Spleen (tissue), 11 donors: Measurements from ENCODE around the gene RPLP2. TPM values are rescaled to one million over a fixed set of nuclear protein-coding genes. Genes with fewer than 3 reads are reported as not detected.

Source experiments
- DNase-seq: peaks from one replicate; pipeline ENCODE4 v3.0.0-alpha.2; 2020
- H3K27ac ChIP-seq, 8 donors: fragments of 200-600 bp; sonication (generic) in 7 of 8; 1 replicate in 4 of 8; 2 replicates in 4 of 8; pipeline versions ENCODE4 v1.5.0 to v1.8.0; 2016 to 2021; ENCODE audit warnings: inconsistent platforms in 4 of 8, mild to moderate bottlenecking in 4 of 8, moderate library complexity in 1 of 8
- H3K27me3 ChIP-seq, 7 donors: fragments of 200-600 bp; sonication (generic) in 6 of 7; replicated peaks in 1 of 7; 1 replicate in 4 of 7; 2 replicates in 3 of 7; pipeline versions ENCODE4 v1.5.0 to v1.8.0; 2016 to 2021; ENCODE audit warnings: inconsistent platforms in 3 of 7, mild to moderate bottlenecking in 1 of 7
- H3K36me3 ChIP-seq, 6 donors: fragments of 200-600 bp; sonication (generic) in 5 of 6; 1 replicate in 4 of 6; 2 replicates in 2 of 6; pipeline versions ENCODE4 v1.5.0 to v1.8.0; 2016 to 2021; ENCODE audit warnings: inconsistent platforms in 2 of 6
- H3K4me1 ChIP-seq, 6 donors: fragments of 200-600 bp; sonication (generic) in 5 of 6; 1 replicate in 3 of 6; 2 replicates in 3 of 6; pipeline versions ENCODE4 v1.5.0 to v1.8.0; 2016 to 2021; ENCODE audit warnings: inconsistent platforms in 3 of 6
- H3K4me3 ChIP-seq, 8 donors: fragments of 200-600 bp; sonication (generic) in 7 of 8; 1 replicate in 4 of 8; 2 replicates in 4 of 8; pipeline versions ENCODE4 v1.5.0 to v1.8.0; 2016 to 2021; ENCODE audit warnings: inconsistent platforms in 4 of 8, mild to moderate bottlenecking in 4 of 8, moderate library complexity in 2 of 8
- H3K9me3 ChIP-seq, 8 donors: fragments of 200-600 bp; sonication (generic) in 7 of 8; 1 replicate in 4 of 8; 2 replicates in 4 of 8; pipeline versions ENCODE4 v1.5.0 to v1.8.0; 2016 to 2021; ENCODE audit warnings: inconsistent platforms in 4 of 8
- CTCF ChIP-seq, 11 experiments: fragments of 200-600 bp in 7 of 11; fragments of 450-650 bp in 4 of 11; sonication (generic) in 4 of 11; IDR thresholded peaks in 8 of 11; conservative IDR thresholded peaks in 3 of 11; 1 replicate in 7 of 11; 2 replicates in 4 of 11; pipeline versions ENCODE4 v1.4.0 to v1.8.0; 2016 to 2021; ENCODE audit warnings: antibody characterized with exemption in 11 of 11, inconsistent platforms in 4 of 11, mild to moderate bottlenecking in 1 of 11
- POLR2A ChIP-seq, 3 donors: fragments of 450-650 bp; IDR thresholded peaks; one replicate each; pipeline ENCODE4 v1.5.1; 2017; ENCODE audit warnings: antibody characterized with exemption in 3 of 3, mild to moderate bottlenecking in 1 of 3
- POLR2AphosphoS5 ChIP-seq, 3 donors: sonication (generic); formaldehyde crosslinking; IDR thresholded peaks; one replicate each; pipeline ENCODE4 v1.5.1; 2017; ENCODE audit warnings: antibody characterized with exemption in 3 of 3
- WGBS, 5 donors: extraction: QIAGEN DNeasy Blood & Tissue Kit in 3 of 5; methylation state at CpG; one replicate each; pipeline versions ENCODE4 v1.1.5 to v1.1.7; 2013 to 2018; 5-methylcytosine and 5-hydroxymethylcytosine counted together
- intact Hi-C: fragments of 100-400 bp; cut with DNase I; formaldehyde crosslinking; loops from one replicate; pipeline ENCODE4 v1.15.0; 2023; ENCODE audit warnings: low total_unique reads
- polyA plus RNA-seq, 3 donors: library from polyadenylated mRNA; stranded (reverse); fragments of 200-250 nt; gene quantifications; one replicate each; pipeline ENCODE4 v1.2.1, GENCODE V29; 2013
- total RNA-seq, 7 donors: library from RNA; depleted of rRNA in 3 of 7; stranded (reverse); fragments of >200 nt in 3 of 7; fragmentation: NEBNext Ultra II Directional in 4 of 7; extraction: Animal tissue kit (Norgen Biotek cat#: 25700) in 4 of 7; gene quantifications; one replicate each; pipeline versions ENCODE4 v1.1.0 to v1.2.1, GENCODE V29; 2016 to 2021
- donor health status: healthy with polysubstance abuse.
- donor health status: DM: no; HTN: no; CAD: no; lungs with moderate emphysema.
- donor health status: DM: no; HTN: no; CAD: no.
- donor health status: Bipolar disorder and iron deficiency.
- donor health status: healthy.
- donor health status: DM: no; HTN: no; CAD: no.
- donor health status: DM: yes; HTN: yes; CAD: no.

RPLP2 gene
- total and polyA plus RNA-seq, 10 donors = 514 to 3,944 (median 2,380) TPM

GRCh38 chr11:789943-790342 is 19.8 kb upstream of the RPLP2 start, which contains the start of gene CEND1:
Gene CEND1 (minus strand): TSS chr11:790090. CDS start chr11:788576, 1,514 bp downstream.
- intact Hi-C loops = no loop called here
- Histone ChIP-seq H3K4me1 (peaks cover 0 to 38% (median 22%) of the 10 kb centered on the region in 6 donors), H3K4me3 (peak within 1 kb of the TSS in 1 of 8 donors; percentile 51), H3K27me3 (peaks cover 0 to 36% (median 26%) of the 10 kb centered on the region in 7 donors), H3K27ac (no peak within 1 kb of the TSS), H3K9me3 (no peaks in the 10 kb centered on the region), H3K36me3 (peaks cover 0 to 42% (median 25%) of the 10 kb centered on the region in 6 donors)
- DNase-seq = no peak
- TF ChIP-seq POLR2AphosphoS5 (IDR thresholded peaks at IDR 0.05) (peak in 2 of 3 donors; percentile 17 to 36), POLR2A (IDR thresholded peaks at IDR 0.05) (no peak)
- 6 to 10% (median 9%) methylated on average over 27 to 44 of the region's 44 CpGs for WGBS, 5 donors

- 73 to 82% (median 81%) methylated on average over 10 to 18 of the region's 18 CpGs for whole genome bisulfite sequencing, 5 donors
- Histone ChIP-seq H3K27me3 (peaks cover 0 to 36% (median 26%) of the 10 kb centered on the region in 7 donors), H3K27ac (no peak overlapping the region), H3K4me3 (no peak overlapping the region), H3K4me1 (peaks cover 6 to 48% (median 32%) of the 10 kb centered on the region in 6 donors), H3K9me3 (no peaks in the 10 kb centered on the region), H3K36me3 (peaks cover 0 to 42% (median 25%) of the 10 kb centered on the region in 6 donors)
- TF ChIP-seq CTCF (IDR thresholded peaks at IDR 0.05 in 8 of 11, conservative IDR thresholded peaks at IDR 0.05 in 3 of 11) = no peak
- TF ChIP-seq POLR2AphosphoS5 (IDR thresholded peaks at IDR 0.05) = peak in 1 of 3 donors; percentile 59
- no peak for TF ChIP-seq POLR2A (IDR thresholded peaks at IDR 0.05)
- intact Hi-C loops = no loop called here
- DNase-seq = peak; percentile 69
These were observed 18.8 kb upstream of the RPLP2 start for GRCh38 chr11:790721-791564.

GRCh38 chr11:791658-792534 is 17.9 kb upstream of the RPLP2 start:
- intact Hi-C loops = no loop called here
- H3K36me3 ChIP-seq = peaks cover 0 to 42% (median 25%) of the 10 kb centered on the region in 6 donors
- H3K27me3 ChIP-seq = peaks cover 0 to 36% (median 26%) of the 10 kb centered on the region in 7 donors
- H3K9me3 ChIP-seq = no peaks in the 10 kb centered on the region
- DNase-seq = peak; percentile 74
- no peak overlapping the region for H3K27ac ChIP-seq
- TF ChIP-seq CTCF (IDR thresholded peaks at IDR 0.05 in 8 of 11, conservative IDR thresholded peaks at IDR 0.05 in 3 of 11) (no peak), POLR2AphosphoS5 (IDR thresholded peaks at IDR 0.05) (peak in 1 of 3 donors; percentile 34)
- no peak overlapping the region for H3K4me3 ChIP-seq
- 91 to 95% (median 94%) methylated on average over 24 to 49 of the region's 49 CpGs for WGBS, 5 donors
- H3K4me1 ChIP-seq = peaks cover 13 to 58% (median 40%) of the 10 kb centered on the region in 6 donors

DNA sequence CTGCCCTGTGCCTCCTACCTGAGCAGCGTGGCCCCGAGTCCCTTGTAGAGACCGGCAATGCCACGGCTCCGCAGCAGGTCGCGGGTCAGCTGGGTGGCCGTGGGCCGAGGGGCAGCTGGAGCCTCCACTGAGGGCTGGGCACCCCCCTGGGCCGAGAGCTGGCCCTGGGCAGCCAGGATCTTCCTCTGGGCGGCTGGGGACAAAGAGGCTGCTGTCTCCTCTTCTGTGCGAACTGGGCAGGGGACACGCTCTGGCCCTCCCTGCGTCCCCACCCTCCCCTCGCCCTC is 17.3 kb upstream of the RPLP2 start:
- H3K4me1 ChIP-seq = peaks cover 15 to 63% (median 46%) of the 10 kb centered on the region in 6 donors
- DNase-seq = no peak
- WGBS, 5 donors = 93 to 98% (median 95%) methylated on average over 6 to 15 of the region's 15 CpGs

More for the DNA sequence above, 17.3 kb upstream of the RPLP2 start:
- peaks cover 0 to 42% (median 25%) of the 10 kb centered on the region in 6 donors for H3K36me3 ChIP-seq
- no peaks in the 10 kb centered on the region for H3K9me3 ChIP-seq
- no peak overlapping the region for H3K27ac ChIP-seq
- H3K4me3 ChIP-seq = no peak overlapping the region
- intact Hi-C loops = no loop called here
- peaks cover 0 to 36% (median 26%) of the 10 kb centered on the region in 7 donors for H3K27me3 ChIP-seq
- TF ChIP-seq POLR2A (IDR thresholded peaks at IDR 0.05) = no peak
- TF ChIP-seq CTCF (IDR thresholded peaks at IDR 0.05 in 8 of 11, conservative IDR thresholded peaks at IDR 0.05 in 3 of 11) = no peak
- TF ChIP-seq POLR2AphosphoS5 (IDR thresholded peaks at IDR 0.05) = peak in 1 of 3 donors; percentile 5
